C4-2B (cell line): ENCODE data around the gene RASA3.
A peak's percentile ranks its signal among the peaks of the same experiment; 100 is the strongest.
"Not testable (repeated sequence)": the region's sequence is repeated elsewhere in the genome, so short reads cannot be mapped to it uniquely, and the experiment has no call there.

ENCODE experiments used
- H3K27ac ChIP-seq: fragments of 450-650 bp; 2 replicates; pipeline ENCODE4 v1.5.1; 2017
- CTCF ChIP-seq: fragments of 450-650 bp; conservative IDR thresholded peaks from 2 replicates; pipeline ENCODE4 v1.5.1; 2017; ENCODE audit warnings: mild to moderate bottlenecking
- ZFX ChIP-seq: fragments of 450-650 bp; IDR thresholded peaks from 2 replicates; pipeline ENCODE4 v1.6.1; 2017

Gene RASA3

GRCh38 chr13:114078461-114079451 lies 53.7 kb downstream of the RASA3 start:
- H3K27ac ChIP-seq, result peak overlapping the region; percentile 20; the same call in 1 of the 2 replicates
- TF ChIP-seq ZFX (peak; percentile 19; the same call in 1 of the 2 replicates), CTCF (no peak)

- no peak for TF ChIP-seq CTCF
- TF ChIP-seq ZFX, result no peak
- H3K27ac ChIP-seq, result peak overlapping the region; percentile 20; the same call in 1 of the 2 replicates
Observed at GRCh38 chr13:114077933-114078325, 54.5 kb downstream of the RASA3 start.

GRCh38 chr13:114077099-114077932 lies 55.1 kb downstream of the RASA3 start:
- no peak for TF ChIP-seq CTCF
- TF ChIP-seq ZFX, result no peak
- no peak overlapping the region for H3K27ac ChIP-seq

- TF ChIP-seq CTCF (no peak), ZFX (no peak)
- no peak overlapping the region for H3K27ac ChIP-seq
Observed at GRCh38 chr13:114076329-114077090, 55.9 kb downstream of the RASA3 start.

GRCh38 chr13:114075811-114076210 lies 56.6 kb downstream of the RASA3 start:
- not testable (repeated sequence) for H3K27ac ChIP-seq

- no peak overlapping the region for H3K27ac ChIP-seq
- TF ChIP-seq ZFX (no peak), CTCF (no peak)
Observed at GRCh38 chr13:114074671-114075315, 57.6 kb downstream of the RASA3 start.
